ENCODE data around the gene DUSP2.

The DUSP2 gene

DNA sequence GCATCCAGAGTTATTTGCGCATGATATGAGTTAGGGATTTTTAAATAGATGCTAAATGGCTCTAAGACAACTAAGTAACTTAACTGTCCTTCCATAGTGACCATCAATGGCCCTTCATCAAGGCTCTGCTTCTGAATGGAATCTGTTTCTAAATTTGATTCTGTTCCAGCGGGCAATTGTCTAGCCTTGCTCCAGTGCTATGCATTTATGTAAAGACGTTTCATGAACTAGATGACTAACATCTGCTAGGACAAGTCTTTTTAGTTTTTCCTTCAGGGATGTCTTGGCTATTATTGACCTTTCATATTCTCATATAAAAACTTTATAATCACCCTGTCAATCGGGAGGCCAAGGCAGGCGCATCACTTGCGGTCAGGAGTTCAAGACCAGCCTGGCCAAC lies 16.8 kb downstream of the DUSP2 start:
- Histone ChIP-seq H3K27me3 (ENCODE audit: insufficient read depth, low read depth, severe bottlenecking) (no peaks in the 10 kb centered on the region), H3K9me3 (ENCODE audit: severe bottlenecking) (no peaks in the 10 kb centered on the region), H3K27ac (no peak overlapping the region), H3K36me3 (no peaks in the 10 kb centered on the region), H3K4me3 (ENCODE audit: low read depth, low read length) (no peak overlapping the region)
- no peak for DNase-seq
- TF ChIP-seq, protein P1, sequence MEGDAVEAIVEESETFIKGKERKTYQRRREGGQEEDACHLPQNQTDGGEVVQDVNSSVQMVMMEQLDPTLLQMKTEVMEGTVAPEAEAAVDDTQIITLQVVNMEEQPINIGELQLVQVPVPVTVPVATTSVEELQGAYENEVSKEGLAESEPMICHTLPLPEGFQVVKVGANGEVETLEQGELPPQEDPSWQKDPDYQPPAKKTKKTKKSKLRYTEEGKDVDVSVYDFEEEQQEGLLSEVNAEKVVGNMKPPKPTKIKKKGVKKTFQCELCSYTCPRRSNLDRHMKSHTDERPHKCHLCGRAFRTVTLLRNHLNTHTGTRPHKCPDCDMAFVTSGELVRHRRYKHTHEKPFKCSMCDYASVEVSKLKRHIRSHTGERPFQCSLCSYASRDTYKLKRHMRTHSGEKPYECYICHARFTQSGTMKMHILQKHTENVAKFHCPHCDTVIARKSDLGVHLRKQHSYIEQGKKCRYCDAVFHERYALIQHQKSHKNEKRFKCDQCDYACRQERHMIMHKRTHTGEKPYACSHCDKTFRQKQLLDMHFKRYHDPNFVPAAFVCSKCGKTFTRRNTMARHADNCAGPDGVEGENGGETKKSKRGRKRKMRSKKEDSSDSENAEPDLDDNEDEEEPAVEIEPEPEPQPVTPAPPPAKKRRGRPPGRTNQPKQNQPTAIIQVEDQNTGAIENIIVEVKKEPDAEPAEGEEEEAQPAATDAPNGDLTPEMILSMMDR (IDR thresholded peaks at IDR 0.05; ENCODE audit: low read depth, low read length): no peak

DNA sequence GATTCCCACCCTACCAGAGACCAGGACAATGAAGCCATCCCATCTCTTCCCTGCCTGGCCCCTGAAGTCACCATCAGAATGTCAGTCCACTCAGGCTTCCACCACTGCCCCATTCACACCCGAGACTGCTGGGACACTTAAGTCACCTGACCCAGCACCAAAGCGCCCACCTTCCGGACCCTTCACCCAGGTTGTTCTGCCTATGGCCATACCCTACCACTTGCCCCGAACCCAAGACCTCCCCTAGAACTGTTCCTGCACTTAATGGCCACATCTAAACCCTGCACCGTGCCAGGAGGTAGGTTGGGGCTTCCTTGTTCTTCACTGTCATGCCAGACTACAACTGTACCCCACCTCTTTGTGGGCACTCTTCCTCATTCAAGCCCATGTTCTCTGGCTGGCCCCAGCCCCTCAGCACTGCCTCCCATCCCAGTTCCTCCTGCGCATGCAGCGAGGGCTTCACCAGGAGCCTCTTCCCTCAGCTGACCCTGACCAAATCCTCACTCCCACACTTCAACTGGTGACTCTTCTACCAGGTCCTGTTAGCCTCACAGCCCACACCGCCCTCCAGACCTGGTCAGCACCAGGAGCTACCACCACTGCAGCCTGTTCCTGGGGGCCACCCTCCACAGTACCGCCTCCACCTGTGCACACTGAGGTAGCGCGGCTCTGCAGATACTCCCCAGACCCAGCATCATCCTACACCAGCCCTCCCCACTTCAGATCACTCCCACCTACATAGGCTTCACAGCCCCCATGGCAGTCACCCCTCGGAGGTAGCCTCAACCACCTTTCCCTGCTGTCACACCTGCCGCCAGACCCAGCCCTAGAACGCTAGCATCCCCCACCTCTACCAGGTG lies 20.6 kb downstream of the DUSP2 start:
- Histone ChIP-seq H3K9me3 (ENCODE audit: severe bottlenecking) (no peaks in the 10 kb centered on the region), H3K4me3 (ENCODE audit: low read depth, low read length) (no peak overlapping the region), H3K27me3 (ENCODE audit: insufficient read depth, low read depth, severe bottlenecking) (no peaks in the 10 kb centered on the region), H3K36me3 (no peaks in the 10 kb centered on the region), H3K27ac (no peak overlapping the region)
- TF ChIP-seq, protein P1 (IDR thresholded peaks at IDR 0.05; ENCODE audit: low read depth, low read length): no peak
- no peak for DNase-seq

DNA sequence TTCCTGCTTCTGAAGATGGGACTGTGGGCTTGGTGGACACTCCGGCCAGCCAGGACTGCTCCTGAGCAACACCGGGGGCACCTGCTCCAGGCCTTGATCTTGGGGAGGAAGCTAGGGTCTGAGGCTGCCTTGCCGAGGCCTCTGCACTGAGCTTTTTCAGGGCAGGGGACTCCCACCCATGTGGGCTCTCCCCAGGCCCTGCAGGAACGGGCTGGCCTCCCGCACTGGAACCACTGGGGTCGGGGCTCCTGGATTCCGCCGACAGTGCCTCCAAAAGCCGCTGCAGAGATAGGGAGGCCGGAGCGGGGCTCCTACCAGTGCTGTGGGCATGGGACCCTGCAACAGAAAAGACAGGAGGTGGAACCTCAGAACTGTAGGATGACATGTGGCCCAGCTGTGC lies 21.3 kb downstream of the DUSP2 start:
- no peak for DNase-seq
- Histone ChIP-seq H3K27ac (no peak overlapping the region), H3K4me3 (ENCODE audit: low read depth, low read length) (no peak overlapping the region), H3K9me3 (ENCODE audit: severe bottlenecking) (no peaks in the 10 kb centered on the region), H3K36me3 (no peaks in the 10 kb centered on the region), H3K27me3 (ENCODE audit: insufficient read depth, low read depth, severe bottlenecking) (no peaks in the 10 kb centered on the region)
- TF ChIP-seq, protein P1 (IDR thresholded peaks at IDR 0.05; ENCODE audit: low read depth, low read length): no peak

DNA sequence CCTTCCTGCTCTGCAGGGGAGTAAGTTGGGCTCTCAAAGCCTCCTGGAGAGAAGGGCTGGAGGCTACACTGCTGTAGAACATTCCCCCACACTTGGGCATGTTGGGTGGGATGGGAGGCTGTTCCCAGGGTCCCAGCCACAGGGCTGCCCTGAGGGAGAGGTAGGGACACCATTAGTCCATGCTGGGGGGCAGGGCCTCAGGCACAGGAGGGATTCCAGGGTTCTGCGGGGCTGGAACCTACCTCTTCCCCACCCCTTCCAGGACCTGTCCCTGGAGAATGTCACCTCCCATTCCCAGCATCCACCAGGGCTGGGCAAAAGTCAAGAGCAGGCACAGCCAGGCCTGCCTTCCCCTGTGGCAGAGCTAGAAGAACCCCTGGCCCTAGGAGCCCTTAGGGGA lies 21.9 kb downstream of the DUSP2 start:
- Histone ChIP-seq H3K27me3 (ENCODE audit: insufficient read depth, low read depth, severe bottlenecking) (no peaks in the 10 kb centered on the region), H3K4me3 (ENCODE audit: low read depth, low read length) (no peak overlapping the region), H3K27ac (no peak overlapping the region), H3K9me3 (ENCODE audit: severe bottlenecking) (no peaks in the 10 kb centered on the region), H3K36me3 (no peaks in the 10 kb centered on the region)
- no peak for DNase-seq
- TF ChIP-seq, protein P1 (IDR thresholded peaks at IDR 0.05; ENCODE audit: low read depth, low read length): no peak

DNA sequence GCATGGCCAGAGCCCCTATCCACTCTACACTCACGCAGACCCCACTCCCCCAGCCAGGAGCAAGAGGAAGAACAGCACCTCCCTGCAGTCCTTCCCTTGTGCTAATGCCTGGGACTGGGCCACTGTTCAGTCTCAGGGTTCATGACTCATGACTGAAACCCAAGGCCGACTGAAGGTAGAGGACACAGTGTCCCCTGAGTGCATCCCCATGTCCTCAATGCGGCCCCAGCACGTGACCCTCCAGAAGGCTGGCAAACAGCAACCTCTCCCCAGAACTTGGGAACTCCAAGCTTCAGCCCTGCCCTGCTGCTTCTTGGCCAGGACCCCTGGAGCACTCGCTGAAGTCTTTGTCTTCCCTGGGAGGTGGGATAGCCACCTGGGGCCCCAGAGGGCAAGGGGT lies 22.8 kb downstream of the DUSP2 start:
- no peak for DNase-seq
- TF ChIP-seq, protein P1 (IDR thresholded peaks at IDR 0.05; ENCODE audit: low read depth, low read length): no peak
- H3K36me3 ChIP-seq: no peaks in the 10 kb centered on the region
- peaks cover 4% of the 10 kb centered on the region for H3K27me3 ChIP-seq (ENCODE audit: insufficient read depth, low read depth, severe bottlenecking)
- H3K9me3 ChIP-seq (ENCODE audit: severe bottlenecking): no peaks in the 10 kb centered on the region
- no peak overlapping the region for H3K27ac ChIP-seq
- H3K4me3 ChIP-seq (ENCODE audit: low read depth, low read length): no peak overlapping the region

DNA sequence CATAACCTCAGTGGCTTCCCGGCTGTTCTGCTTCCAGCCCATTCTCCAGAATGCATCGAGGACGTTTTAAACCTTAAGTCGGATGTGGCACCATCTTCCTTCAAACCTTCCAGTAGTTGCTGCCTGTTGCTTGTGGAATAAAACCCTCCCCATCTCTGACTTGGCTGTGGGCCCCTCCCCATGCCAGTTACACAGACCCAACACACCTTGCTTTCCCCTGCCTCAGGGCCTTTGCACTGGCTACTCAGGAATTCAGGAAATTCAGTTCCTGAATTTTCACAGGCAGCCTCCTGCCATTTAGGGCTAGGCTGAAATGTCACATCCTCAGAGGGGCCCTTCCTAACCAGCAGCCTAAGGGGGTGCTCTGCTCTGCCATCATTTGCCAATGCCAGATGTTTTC lies 23.8 kb downstream of the DUSP2 start:
- DNase-seq: no peak
- Histone ChIP-seq H3K9me3 (ENCODE audit: severe bottlenecking) (no peaks in the 10 kb centered on the region), H3K27ac (no peak overlapping the region), H3K36me3 (no peaks in the 10 kb centered on the region), H3K4me3 (ENCODE audit: low read depth, low read length) (no peak overlapping the region), H3K27me3 (ENCODE audit: insufficient read depth, low read depth, severe bottlenecking) (peaks cover 6% of the 10 kb centered on the region)
- TF ChIP-seq, protein P1 (IDR thresholded peaks at IDR 0.05; ENCODE audit: low read depth, low read length): no peak
